Adrenal gland (tissue), 5 donors: Measurements from ENCODE around the gene OSBPL9.
"Not testable (repeated sequence)": the region's sequence is repeated elsewhere in the genome, so short reads cannot be mapped to it uniquely, and the experiment has no call there.

Experiments
- CTCF ChIP-seq, 6 experiments: fragments of 450-650 bp in 4 of 6; fragments of 200-600 bp in 2 of 6; sonication (generic) in 1 of 6; IDR thresholded peaks; 1 replicate in 5 of 6; 2 replicates in 1 of 6; pipeline versions ENCODE4 v1.5.1 to v1.8.0; 2016 to 2021; ENCODE audit warnings: antibody characterized with exemption in 6 of 6, mild to moderate bottlenecking in 2 of 6, moderate library complexity in 1 of 6
- POLR2A ChIP-seq, 2 donors: fragments of 450-650 bp; IDR thresholded peaks; one replicate each; pipeline ENCODE4 v1.6.1; 2017; ENCODE audit warnings: antibody characterized with exemption in 2 of 2, mild to moderate bottlenecking in 2 of 2, moderate library complexity in 1 of 2
- donor health status: DM: no; HTN: no; CAD: no.

- TF ChIP-seq POLR2A, CTCF (IDR thresholded peaks at IDR 0.05): not testable (repeated sequence)
Observed at GRCh38 chr1:51733426-51733774, 116.5 kb downstream of the OSBPL9 start.
